HepG2 (cell line): ENCODE measurements around the gene CPSF6. TPM values are rescaled to one million over a fixed set of nuclear protein-coding genes. Genes with fewer than 3 reads are reported as not detected.

ENCODE experiments used
- ARID4A ChIP-seq: sonication (generic); formaldehyde crosslinking; IDR thresholded peaks from 2 replicates; pipeline ENCODE4 v1.5.0; 2020; ENCODE audit warnings: mild to moderate bottlenecking, missing genetic modification reagents, borderline replicate concordance
- CERS6 ChIP-seq: sonication (generic); formaldehyde crosslinking; IDR thresholded peaks from 2 replicates; pipeline ENCODE4 v1.5.0; 2020; ENCODE audit warnings: missing genetic modification reagents
- CHD4 ChIP-seq: fragments of 200-600 bp; sonication (generic); IDR thresholded peaks from 2 replicates; pipeline ENCODE4 v1.7.0; 2017; ENCODE audit warnings: mild to moderate bottlenecking, low read length, borderline replicate concordance
- HOXD1 ChIP-seq: sonication (generic); formaldehyde crosslinking; IDR thresholded peaks from 2 replicates; pipeline ENCODE4 v1.5.0; 2020; ENCODE audit warnings: missing genetic modification reagents
- JUND ChIP-seq: sonication (generic); formaldehyde crosslinking; IDR thresholded peaks from 2 replicates; pipeline ENCODE4 v1.8.0; 2022; ENCODE audit warnings: mild to moderate bottlenecking, missing genetic modification reagents
- MATR3 ChIP-seq: sonication (generic); formaldehyde crosslinking; IDR thresholded peaks from 2 replicates; pipeline ENCODE4 v1.4.0; 2020; ENCODE audit warnings: missing genetic modification reagents
- MAZ ChIP-seq, 2 experiments: sonication (generic) in 1 of 2; formaldehyde crosslinking in 1 of 2; IDR thresholded peaks; 2 replicates each; pipeline versions ENCODE4 v1.5.0 to v1.6.1; 2012 to 2020; ENCODE audit warnings: low read depth in 2 of 2, mild to moderate bottlenecking in 2 of 2, borderline replicate concordance in 1 of 2, improper control_type of control experiment in 1 of 2, low read length in 1 of 2, missing genetic modification reagents in 1 of 2, moderate library complexity in 1 of 2
- NR2F2 ChIP-seq: IDR thresholded peaks from 2 replicates; pipeline ENCODE4 v1.6.1; 2012; ENCODE audit warnings: low read depth, inconsistent platforms, borderline replicate concordance
- SAP130 ChIP-seq: IDR thresholded peaks from 2 replicates; pipeline ENCODE4 v1.6.1; 2016; ENCODE audit warnings: low read depth
- TAF1 ChIP-seq: sonication (generic); formaldehyde crosslinking; IDR thresholded peaks from 2 replicates; pipeline ENCODE4 v1.4.0; 2020; ENCODE audit warnings: missing genetic modification reagents
- THYN1 ChIP-seq: sonication (generic); formaldehyde crosslinking; IDR thresholded peaks from 2 replicates; pipeline ENCODE4 v1.8.1; 2023; ENCODE audit warnings: low read depth, mild to moderate bottlenecking, moderate library complexity, missing genetic modification reagents, borderline replicate concordance
- U2AF2 ChIP-seq: fragments of 200-400 bp; formaldehyde crosslinking; IDR thresholded peaks from 2 replicates; pipeline ENCODE4 v1.6.1; 2017; ENCODE audit warnings: low read depth, mild to moderate bottlenecking, low read length
- ZNF264 ChIP-seq: sonication (generic); formaldehyde crosslinking; IDR thresholded peaks from 2 replicates; pipeline ENCODE4 v1.4.0; 2020; ENCODE audit warnings: missing genetic modification reagents
- ZNF292 ChIP-seq: sonication (generic); formaldehyde crosslinking; IDR thresholded peaks from 2 replicates; pipeline ENCODE4 v1.8.1; 2022; ENCODE audit warnings: mild to moderate bottlenecking, low read depth, missing genetic modification reagents, borderline replicate concordance
- ZNF383 ChIP-seq: sonication (generic); formaldehyde crosslinking; IDR thresholded peaks from 2 replicates; pipeline ENCODE4 v1.4.0; 2020; ENCODE audit warnings: missing genetic modification reagents, mild to moderate bottlenecking, borderline replicate concordance
- ZNF558 ChIP-seq: sonication (generic); formaldehyde crosslinking; IDR thresholded peaks from 2 replicates; pipeline ENCODE4 v1.9.0; 2022; ENCODE audit warnings: mild to moderate bottlenecking, missing genetic modification reagents, borderline replicate concordance
- ZNF563 ChIP-seq: sonication (generic); formaldehyde crosslinking; IDR thresholded peaks from 2 replicates; pipeline ENCODE4 v1.8.0; 2022; ENCODE audit warnings: mild to moderate bottlenecking, moderate library complexity, missing genetic modification reagents
- ZNF597 ChIP-seq: sonication (generic); formaldehyde crosslinking; IDR thresholded peaks from 2 replicates; pipeline ENCODE4 v1.5.0; 2020; ENCODE audit warnings: missing genetic modification reagents
- ZNF709 ChIP-seq: sonication (generic); formaldehyde crosslinking; IDR thresholded peaks from 2 replicates; pipeline ENCODE4 v1.5.0; 2020; ENCODE audit warnings: mild to moderate bottlenecking, missing genetic modification reagents
- ZNF788 ChIP-seq: sonication (generic); formaldehyde crosslinking; IDR thresholded peaks from 2 replicates; pipeline ENCODE4 v1.5.0; 2020; ENCODE audit warnings: mild to moderate bottlenecking, missing genetic modification reagents, borderline replicate concordance
- ZNF850 ChIP-seq: sonication (generic); formaldehyde crosslinking; conservative IDR thresholded peaks from 2 replicates; pipeline ENCODE4 v1.9.0; 2021; ENCODE audit warnings: mild to moderate bottlenecking, missing genetic modification reagents
- polyA plus RNA-seq, 8 experiments: library from polyadenylated mRNA; depleted of rRNA in 3 of 8; stranded (reverse) in 7 of 8; unstranded in 1 of 8; fragments of >200 nt; fragmentation: Illumina TruSeq in 4 of 8; extraction: Trizol in 4 of 8; gene quantifications; 2 replicates each; pipeline versions ENCODE4 v1.2.1 to v1.2.3, GENCODE V29; 2011 to 2016; ENCODE audit warnings: low read depth in 4 of 8, missing spikeins in 1 of 8, mixed read lengths in 1 of 8; ENCODE audit not compliant: insufficient read depth in 1 of 8
- total RNA-seq, 5 experiments: library from RNA; depleted of rRNA; stranded (reverse); fragments of >200 nt; fragmentation: Illumina TruSeq; extraction: Trizol; gene quantifications; 2 replicates each; pipeline ENCODE4 v1.2.3, GENCODE V29; 2016; ENCODE audit warnings: low read depth in 1 of 5

The CPSF6 gene
- total and polyA plus RNA-seq, 2 of the 13 experiments (the other 11 are each of a cell fraction or from before 2014, with no cell fraction given): 41.8 to 71.0 TPM

DNA sequence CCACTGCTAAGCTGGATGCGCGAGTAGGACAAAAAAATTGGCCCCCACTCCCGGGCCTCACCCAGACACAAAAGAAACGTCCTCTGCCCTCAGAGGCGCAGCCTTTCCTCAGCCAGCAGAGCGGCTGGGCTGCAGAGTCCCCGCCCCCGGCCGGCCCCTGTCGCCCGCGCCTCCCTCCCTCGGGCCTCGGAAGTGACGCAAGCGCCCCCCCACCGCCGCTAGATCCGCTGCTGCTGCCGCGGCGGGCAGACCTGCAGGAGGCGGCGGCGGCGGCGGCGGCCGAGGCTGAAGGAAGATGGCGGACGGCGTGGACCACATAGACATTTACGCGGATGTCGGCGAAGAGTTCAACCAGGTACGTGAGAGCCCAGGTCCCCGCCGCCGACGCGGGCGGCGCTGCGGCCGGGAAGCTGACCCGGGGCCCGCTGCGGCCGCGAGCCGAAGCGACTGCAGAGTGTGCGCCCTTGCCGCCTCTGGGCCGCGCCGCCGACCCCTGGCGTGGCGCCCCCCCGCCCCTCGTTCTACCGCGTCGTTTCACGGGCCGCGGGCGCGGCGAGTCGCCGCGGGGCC is at the start of gene CPSF6 (continued):
- TF ChIP-seq MAZ (IDR thresholded peaks at IDR 0.05; ENCODE audit: borderline replicate concordance, low read depth, low read length) (peak; percentile 97), MAZ (CRISPR knock-in tag; IDR thresholded peaks at IDR 0.05; ENCODE audit: low read depth) (peak; percentile 86; the same call in 1 of the 2 replicates), THYN1 (no peak), NR2F2 (peak; percentile 10; the same call in 1 of the 2 replicates), ZNF558 (CRISPR knock-in tag) (no peak; the same call in 1 of the 2 replicates), MATR3 (no peak), ZNF383 (CRISPR knock-in tag) (no peak), ARID4A (CRISPR knock-in tag) (peak; percentile 49; the same call in 1 of the 2 replicates), ZNF292 (CRISPR knock-in tag) (no peak), ZNF850 (CRISPR knock-in tag) (no peak), JUND (CRISPR knock-in tag) (no peak), ZNF709 (peak; percentile 54; the same call in 1 of the 2 replicates), ZNF563 (CRISPR knock-in tag) (peak; percentile 78; the same call in 1 of the 2 replicates), CHD4 (no peak), ZNF788 (no peak; the same call in 1 of the 2 replicates), ZNF264 (CRISPR knock-in tag) (no peak), ZNF597 (no peak), HOXD1 (no peak), U2AF2 (no peak), TAF1 (CRISPR knock-in tag) (peak; percentile 88), SAP130 (CRISPR knock-in tag) (peak; percentile 66), CERS6 (no peak)
